HAP-1 (cell line): Measurements from ENCODE around the gene STAMBP.

ENCODE experiments used
- DNase-seq, 2 experiments: peaks; one replicate each; pipeline ENCODE4 v3.0.0-alpha.2; 2016 to 2020; ENCODE audit warnings: low spot score in 2 of 2
- H3K27me3 ChIP-seq: fragments of 250-450 bp; sonication (Bioruptor Pico); 2 replicates; pipeline ENCODE4 v1.5.1; 2020; ENCODE audit warnings: low read depth, mild to moderate bottlenecking, moderate library complexity
- H3K36me3 ChIP-seq: fragments of 250-450 bp; sonication (Bioruptor Pico); replicated peaks from 2 replicates; pipeline ENCODE4 v1.5.1; 2020; ENCODE audit warnings: mild to moderate bottlenecking
- H3K4me1 ChIP-seq: fragments of 250-450 bp; sonication (Bioruptor Pico); 2 replicates; pipeline ENCODE4 v1.5.1; 2020; ENCODE audit warnings: mild to moderate bottlenecking
- H3K4me3 ChIP-seq: fragments of 250-450 bp; sonication (Bioruptor Pico); 2 replicates; pipeline ENCODE4 v1.5.1; 2020; ENCODE audit warnings: mild to moderate bottlenecking, moderate library complexity
- H3K9me3 ChIP-seq: fragments of 250-450 bp; sonication (Bioruptor Pico); 2 replicates; pipeline ENCODE4 v1.5.1; 2020; ENCODE audit warnings: mild to moderate bottlenecking, moderate library complexity
- in situ Hi-C: fragments of 300-500 bp; cut with MboI; formaldehyde crosslinking; loops from 3 replicates; pipeline ENCODE4 v1.14.3; 2020; ENCODE audit warnings: low sequenced_read_pairs, inconsistent platforms, mixed read lengths

The STAMBP gene

GRCh38 chr2:73910873-73911547, 82.2 kb downstream of the STAMBP start:
- H3K9me3 ChIP-seq, result no peaks in the 10 kb centered on the region
- no peaks in the 10 kb centered on the region for H3K27me3 ChIP-seq
- H3K4me3 ChIP-seq, result no peak overlapping the region
- no peaks in the 10 kb centered on the region for H3K4me1 ChIP-seq
- DNase-seq, result no peak
- H3K36me3 ChIP-seq, result no peaks in the 10 kb centered on the region
- in situ Hi-C loops, result no loop called here

DNA sequence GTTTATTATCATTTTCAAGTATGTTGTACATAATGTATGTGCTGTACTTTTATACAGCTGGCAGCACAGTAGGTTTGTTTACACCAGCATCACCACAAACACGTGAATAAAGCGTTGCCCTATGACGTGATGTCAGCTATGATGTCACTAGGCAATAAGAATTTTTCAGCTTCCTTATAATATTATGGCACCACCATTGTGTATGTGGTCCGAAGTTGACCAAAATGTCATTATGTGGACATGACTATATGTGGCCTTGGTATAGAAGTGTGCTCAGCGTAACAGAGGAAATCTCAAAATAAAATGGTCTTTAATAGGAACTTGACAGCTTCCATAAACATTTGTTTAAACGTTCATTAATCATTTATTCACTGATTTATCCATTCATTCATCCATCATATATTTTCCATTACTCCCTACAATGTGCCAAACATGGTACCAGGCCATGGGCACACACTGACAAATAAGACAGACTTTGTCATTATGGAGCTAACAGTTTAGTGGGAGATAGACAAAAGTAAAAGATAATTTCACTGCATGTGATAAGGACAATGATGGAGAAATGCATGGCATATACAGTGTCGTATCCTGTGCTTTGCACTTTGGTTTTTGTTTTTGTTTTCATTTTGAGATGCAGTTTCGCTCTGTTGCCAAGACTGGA, 82.9 kb downstream of the STAMBP start:
- no peak overlapping the region for H3K4me3 ChIP-seq
- H3K4me1 ChIP-seq, result no peaks in the 10 kb centered on the region
- DNase-seq, result no peak
- H3K9me3 ChIP-seq, result no peaks in the 10 kb centered on the region
- no peaks in the 10 kb centered on the region for H3K36me3 ChIP-seq
- no peaks in the 10 kb centered on the region for H3K27me3 ChIP-seq
- in situ Hi-C loops, result no loop called here

DNA sequence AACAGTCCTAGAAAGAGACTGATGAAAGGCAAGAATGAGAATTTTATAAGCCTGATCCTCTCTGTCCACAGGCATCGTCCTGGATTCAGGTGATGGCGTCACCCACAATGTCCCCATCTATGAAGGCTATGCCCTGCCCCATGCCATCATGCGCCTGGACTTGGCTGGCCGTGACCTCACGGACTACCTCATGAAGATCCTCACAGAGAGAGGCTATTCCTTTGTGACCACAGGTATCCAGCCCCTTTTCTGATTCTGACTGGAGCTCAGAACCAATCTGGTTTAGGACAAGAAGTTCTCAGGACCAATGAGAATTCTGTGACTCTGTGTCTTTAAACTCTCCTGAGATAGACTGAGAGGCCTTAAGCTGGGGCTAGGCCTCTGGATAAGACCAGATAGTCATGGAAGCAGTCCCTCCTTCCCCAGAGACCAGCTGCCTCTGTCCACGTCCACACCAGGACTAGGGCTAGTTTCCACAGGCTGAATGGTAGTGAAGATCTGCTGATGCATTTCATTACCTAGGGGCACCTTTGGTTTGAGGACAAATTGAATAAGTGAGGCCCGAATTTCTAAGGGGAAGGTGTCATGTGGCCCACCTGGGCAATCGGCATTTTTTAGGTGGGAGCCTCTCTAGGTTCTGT, 84.8 kb downstream of the STAMBP start:
- no peaks in the 10 kb centered on the region for H3K4me1 ChIP-seq
- H3K9me3 ChIP-seq, result no peaks in the 10 kb centered on the region
- no peaks in the 10 kb centered on the region for H3K27me3 ChIP-seq
- H3K4me3 ChIP-seq, result no peak overlapping the region
- in situ Hi-C loops, result no loop called here
- H3K36me3 ChIP-seq, result no peaks in the 10 kb centered on the region
- no peak for DNase-seq

DNA sequence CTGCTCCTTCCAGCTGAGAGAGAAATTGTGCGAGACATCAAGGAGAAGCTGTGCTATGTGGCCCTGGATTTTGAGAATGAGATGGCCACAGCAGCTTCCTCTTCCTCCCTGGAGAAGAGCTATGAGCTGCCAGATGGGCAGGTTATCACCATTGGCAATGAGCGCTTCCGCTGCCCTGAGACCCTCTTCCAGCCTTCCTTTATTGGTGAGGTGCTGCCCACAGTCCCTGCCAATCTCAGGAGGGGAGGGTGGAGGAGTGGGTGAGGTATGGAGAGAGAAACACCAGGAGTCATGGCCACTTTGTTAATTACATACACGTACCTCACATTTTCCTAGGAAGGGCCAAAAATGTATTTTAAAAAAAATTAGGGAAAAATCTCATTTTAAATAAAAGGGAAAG, 85.9 kb downstream of the STAMBP start:
- H3K9me3 ChIP-seq, result no peaks in the 10 kb centered on the region
- in situ Hi-C loops, result no loop called here
- H3K4me1 ChIP-seq, result no peaks in the 10 kb centered on the region
- no peaks in the 10 kb centered on the region for H3K27me3 ChIP-seq
- no peak for DNase-seq
- no peaks in the 10 kb centered on the region for H3K36me3 ChIP-seq
- H3K4me3 ChIP-seq, result no peak overlapping the region

- DNase-seq, result no peak
- no peaks in the 10 kb centered on the region for H3K9me3 ChIP-seq
- no peak overlapping the region for H3K4me3 ChIP-seq
- in situ Hi-C loops, result no loop called here
- H3K4me1 ChIP-seq, result no peaks in the 10 kb centered on the region
- H3K36me3 ChIP-seq, result no peaks in the 10 kb centered on the region
- H3K27me3 ChIP-seq, result no peaks in the 10 kb centered on the region
Measured at GRCh38 chr2:73915437-73915993, 86.8 kb downstream of the STAMBP start.

DNA sequence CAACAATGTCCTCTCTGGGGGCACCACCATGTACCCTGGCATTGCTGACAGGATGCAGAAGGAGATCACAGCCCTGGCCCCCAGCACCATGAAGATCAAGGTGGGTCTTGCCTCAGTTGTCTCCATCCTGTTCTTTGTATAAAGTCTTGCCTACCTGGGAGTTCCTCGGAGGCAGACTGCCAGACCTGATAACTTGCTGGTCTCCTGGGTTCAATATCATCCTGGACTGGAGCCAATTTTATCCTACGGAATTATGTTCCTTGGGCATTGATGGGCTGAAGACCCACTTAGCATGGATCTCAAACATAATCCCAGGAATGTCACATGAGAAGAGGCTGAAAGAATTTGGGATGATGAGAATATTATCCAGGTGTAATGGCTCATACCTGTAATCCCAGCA, 87.9 kb downstream of the STAMBP start:
- Histone ChIP-seq H3K4me3 (no peak overlapping the region), H3K4me1 (no peaks in the 10 kb centered on the region), H3K9me3 (no peaks in the 10 kb centered on the region), H3K27me3 (no peaks in the 10 kb centered on the region), H3K36me3 (no peaks in the 10 kb centered on the region)
- DNase-seq, result no peak
- in situ Hi-C loops, result no loop called here

GRCh38 chr2:73917296-73917695, 88.5 kb downstream of the STAMBP start:
- in situ Hi-C loops, result no loop called here

DNA sequence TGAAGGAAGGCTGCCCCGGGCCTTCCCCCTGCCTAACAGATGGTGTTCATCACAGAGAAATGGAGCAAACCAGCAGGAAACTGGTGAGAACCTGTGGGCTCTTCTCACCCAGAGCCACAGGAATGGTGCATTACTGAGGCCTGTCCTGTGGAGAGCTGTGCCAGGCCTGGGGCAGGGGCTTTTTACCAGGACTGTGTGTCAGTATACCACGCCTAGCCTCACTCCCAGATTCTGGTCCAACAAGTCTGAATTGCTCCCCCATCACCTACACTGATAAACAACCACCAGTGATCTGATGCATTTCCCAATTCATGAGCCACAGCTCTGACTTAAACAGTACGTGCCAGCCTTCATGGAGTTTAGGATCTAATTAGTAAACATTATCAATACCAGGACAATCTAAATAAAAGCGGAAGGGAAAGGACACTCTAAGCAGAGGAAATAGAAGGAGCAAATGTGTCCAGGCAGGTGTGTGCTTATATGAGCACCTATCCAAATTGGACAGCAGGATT, 89.0 kb downstream of the STAMBP start:
- in situ Hi-C loops, result no loop called here
- Histone ChIP-seq H3K4me3 (no peak overlapping the region), H3K36me3 (no peaks in the 10 kb centered on the region), H3K4me1 (no peaks in the 10 kb centered on the region), H3K27me3 (no peaks in the 10 kb centered on the region), H3K9me3 (no peaks in the 10 kb centered on the region)
- no peak for DNase-seq

More at GRCh38 chr2:73917296-73917695, 88.5 kb downstream of the STAMBP start:
- Histone ChIP-seq H3K4me3 (no peak overlapping the region), H3K27me3 (no peaks in the 10 kb centered on the region), H3K9me3 (no peaks in the 10 kb centered on the region), H3K36me3 (no peaks in the 10 kb centered on the region), H3K4me1 (no peaks in the 10 kb centered on the region)
- no peak for DNase-seq

DNA sequence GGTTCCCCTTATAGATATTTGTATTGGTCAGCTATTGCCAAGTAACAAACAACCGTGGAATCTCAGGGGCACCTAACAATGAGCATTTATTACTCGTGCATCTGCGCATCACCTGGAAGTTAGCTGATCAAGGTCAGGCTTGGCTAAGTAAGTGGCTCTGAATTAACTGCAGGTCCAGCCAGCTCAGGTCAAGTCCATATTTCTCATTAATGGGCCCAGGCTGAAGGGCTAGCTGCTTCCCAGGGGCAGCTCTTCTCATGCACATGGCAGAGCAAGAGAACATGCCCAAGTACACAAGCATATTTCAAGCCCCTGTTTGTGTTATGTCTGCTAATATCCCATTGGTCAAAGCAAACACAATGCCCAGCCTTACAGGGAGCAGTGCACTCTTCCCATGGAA, 90.1 kb downstream of the STAMBP start:
- H3K4me1 ChIP-seq, result no peaks in the 10 kb centered on the region
- in situ Hi-C loops, result no loop called here
- no peak overlapping the region for H3K4me3 ChIP-seq
- H3K36me3 ChIP-seq, result no peaks in the 10 kb centered on the region
- H3K27me3 ChIP-seq, result no peaks in the 10 kb centered on the region
- no peaks in the 10 kb centered on the region for H3K9me3 ChIP-seq
- no peak for DNase-seq

GRCh38 chr2:73919596-73920228, 91.0 kb downstream of the STAMBP start:
- Histone ChIP-seq H3K9me3 (no peaks in the 10 kb centered on the region), H3K27me3 (no peaks in the 10 kb centered on the region), H3K4me1 (no peaks in the 10 kb centered on the region), H3K36me3 (no peaks in the 10 kb centered on the region), H3K4me3 (no peak overlapping the region)
- in situ Hi-C loops, result no loop called here
- no peak for DNase-seq

GRCh38 chr2:73920577-73921545, 92.1 kb downstream of the STAMBP start:
- H3K4me3 ChIP-seq, result no peak overlapping the region
- peak; percentile 41 to 80 for DNase-seq

DNA sequence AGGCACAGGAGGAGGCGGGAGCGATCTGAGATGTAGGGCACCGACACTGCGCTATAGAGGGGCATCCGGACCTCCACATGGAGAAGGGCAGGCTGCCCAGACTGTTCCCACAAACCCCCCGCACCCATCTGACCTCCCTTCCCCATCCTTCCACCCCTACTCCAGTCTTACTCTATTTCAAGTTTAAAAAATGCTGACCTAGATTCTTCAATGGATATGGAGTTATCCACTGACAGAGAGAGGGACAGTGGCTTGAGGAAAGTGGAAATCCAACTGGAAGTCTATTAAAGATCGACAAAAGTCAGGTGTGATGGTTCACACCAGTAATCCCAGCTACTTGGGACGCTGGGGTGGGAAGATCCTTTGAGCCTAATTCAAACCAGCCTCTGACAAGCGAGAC, 92.8 kb downstream of the STAMBP start:
- in situ Hi-C loops, result no loop called here
- Histone ChIP-seq H3K9me3 (no peaks in the 10 kb centered on the region), H3K27me3 (no peaks in the 10 kb centered on the region), H3K36me3 (no peaks in the 10 kb centered on the region), H3K4me1 (peaks cover 4% of the 10 kb centered on the region), H3K4me3 (no peak overlapping the region)
- DNase-seq, result no peak

More at GRCh38 chr2:73920577-73921545, 92.1 kb downstream of the STAMBP start:
- Histone ChIP-seq H3K4me1 (no peaks in the 10 kb centered on the region; the same call in 1 of the 2 replicates), H3K36me3 (no peaks in the 10 kb centered on the region), H3K27me3 (no peaks in the 10 kb centered on the region), H3K9me3 (no peaks in the 10 kb centered on the region)
- in situ Hi-C loops, result no loop called here

DNA sequence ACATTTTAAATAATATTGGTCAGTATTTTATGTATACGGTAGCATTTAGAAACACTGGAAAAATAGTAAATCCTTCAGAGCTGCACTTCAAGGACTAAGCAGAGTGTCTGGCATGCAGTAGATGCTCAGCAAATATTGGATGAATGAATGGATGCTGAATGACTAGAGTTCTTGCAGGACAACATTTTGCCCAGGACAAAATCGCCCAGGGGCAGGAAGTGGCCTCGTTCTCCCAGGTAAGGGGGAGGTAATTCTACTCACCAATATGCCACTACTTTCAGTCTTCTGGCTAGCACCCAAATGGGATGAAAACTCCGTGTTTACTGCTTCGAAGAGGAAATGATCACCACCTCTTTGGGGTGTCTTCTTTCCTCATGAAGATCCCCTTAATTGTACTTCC, 93.9 kb downstream of the STAMBP start:
- Histone ChIP-seq H3K4me1 (peaks cover 6% of the 10 kb centered on the region), H3K27me3 (no peaks in the 10 kb centered on the region), H3K4me3 (no peak overlapping the region), H3K9me3 (no peaks in the 10 kb centered on the region), H3K36me3 (no peaks in the 10 kb centered on the region)
- DNase-seq, result no peak
- in situ Hi-C loops, result no loop called here
